Measurements from ENCODE around the gene TLR10. TPM values are rescaled to one million over a fixed set of nuclear protein-coding genes. Genes with fewer than 3 reads are reported as not detected.
"Not testable (repeated sequence)": the region's sequence is repeated elsewhere in the genome, so short reads cannot be mapped to it uniquely, and the experiment has no call there.

TLR10 gene
- total RNA-seq, 1 donor from 2014 or later: not detected

GRCh38 chr4:38769857-38770256 is 12.9 kb downstream of the TLR10 start:
- Histone ChIP-seq H3K36me3 (no peaks in the 10 kb centered on the region), H3K4me1 (no peaks in the 10 kb centered on the region), H3K9me3 (replicated peaks) (peaks cover 10% of the 10 kb centered on the region), H3K27me3 (ENCODE audit: low read depth) (no peaks in the 10 kb centered on the region), H3K4me3 (no peak overlapping the region), H3K27ac (replicated peaks) (peak overlapping the region; percentile 30)
- DNase-seq: no peak
- intact Hi-C loops (cut with micrococcal nuclease): no loop called here
- TF ChIP-seq CTCF (IDR thresholded peaks at IDR 0.05; ENCODE audit: borderline replicate concordance): no peak

DNA sequence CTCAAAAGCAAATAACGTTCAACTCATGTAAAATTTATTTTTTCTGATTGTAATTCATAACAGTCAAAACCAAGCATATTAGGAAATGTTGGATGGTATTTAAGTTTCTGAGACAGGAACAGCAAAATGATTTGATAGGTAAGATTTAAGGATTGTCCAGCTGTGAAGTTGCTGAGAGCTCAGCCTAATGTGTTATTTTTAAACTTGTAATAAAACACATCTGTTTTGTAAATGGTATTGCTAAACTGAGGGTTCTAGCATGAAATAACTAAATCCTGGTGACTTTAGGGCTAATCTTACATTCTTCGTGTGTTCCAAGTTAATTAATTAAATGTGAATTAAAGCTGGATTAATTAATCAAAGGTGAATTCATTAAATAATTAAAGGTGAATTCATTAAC is 13.3 kb downstream of the TLR10 start:
- H3K36me3 ChIP-seq: no peaks in the 10 kb centered on the region
- no peaks in the 10 kb centered on the region for H3K27me3 ChIP-seq (ENCODE audit: low read depth)
- TF ChIP-seq CTCF (IDR thresholded peaks at IDR 0.05; ENCODE audit: borderline replicate concordance): no peak
- no peak for DNase-seq
- intact Hi-C loops (cut with micrococcal nuclease): no loop called here
- H3K27ac ChIP-seq (replicated peaks): peak overlapping the region; percentile 30
- no peak overlapping the region for H3K4me3 ChIP-seq
- H3K9me3 ChIP-seq (replicated peaks): peaks cover 5% of the 10 kb centered on the region
- H3K4me1 ChIP-seq: no peaks in the 10 kb centered on the region

GRCh38 chr4:38768968-38769394 is 13.8 kb downstream of the TLR10 start:
- DNase-seq: no peak
- intact Hi-C loops (cut with micrococcal nuclease): no loop called here
- no peaks in the 10 kb centered on the region for H3K4me1 ChIP-seq
- no peaks in the 10 kb centered on the region for H3K36me3 ChIP-seq
- H3K9me3 ChIP-seq (replicated peaks): peaks cover under 1% of the 10 kb centered on the region
- no peaks in the 10 kb centered on the region for H3K27me3 ChIP-seq (ENCODE audit: low read depth)
- no peak for TF ChIP-seq CTCF (IDR thresholded peaks at IDR 0.05; ENCODE audit: borderline replicate concordance)
- H3K27ac ChIP-seq (replicated peaks): peak overlapping the region; percentile 30
- H3K4me3 ChIP-seq: no peak overlapping the region

- DNase-seq; H3K4me3 ChIP-seq; intact Hi-C loops (cut with micrococcal nuclease); H3K9me3 ChIP-seq (replicated peaks); H3K4me1 ChIP-seq; H3K36me3 ChIP-seq; H3K27ac ChIP-seq (replicated peaks); H3K27me3 ChIP-seq (ENCODE audit: low read depth): not testable (repeated sequence)
Measured at GRCh38 chr4:38766940-38767339, 15.8 kb downstream of the TLR10 start.

DNA sequence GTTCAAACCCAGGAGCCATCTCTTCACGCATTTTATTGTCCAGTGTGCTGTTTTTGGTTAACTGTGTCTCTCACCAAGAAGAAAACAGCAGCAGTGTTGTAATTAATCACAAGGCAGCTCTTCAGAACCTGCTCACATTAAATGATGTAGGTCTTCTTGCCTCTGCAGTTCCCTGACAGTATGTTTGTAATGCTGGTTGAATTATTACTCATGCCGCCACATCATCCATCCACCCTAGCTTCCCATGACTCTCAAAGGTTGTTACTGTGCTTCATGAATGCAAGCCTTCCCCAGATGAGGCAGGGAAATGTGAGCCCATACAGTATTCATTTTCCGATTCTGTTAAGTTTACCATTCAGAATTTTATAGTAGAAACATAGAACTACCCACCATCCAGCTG is 17.4 kb downstream of the TLR10 start:
- no peaks in the 10 kb centered on the region for H3K4me1 ChIP-seq
- no peaks in the 10 kb centered on the region for H3K27me3 ChIP-seq (ENCODE audit: low read depth)
- no peak overlapping the region for H3K27ac ChIP-seq (replicated peaks)
- no peaks in the 10 kb centered on the region for H3K36me3 ChIP-seq
- intact Hi-C loops (cut with micrococcal nuclease): no loop called here
- no peak overlapping the region for H3K4me3 ChIP-seq
- DNase-seq: no peak
- no peak for TF ChIP-seq CTCF (IDR thresholded peaks at IDR 0.05; ENCODE audit: borderline replicate concordance)
- H3K9me3 ChIP-seq (replicated peaks): no peaks in the 10 kb centered on the region

GRCh38 chr4:38764277-38764676 is 18.5 kb downstream of the TLR10 start:
- peaks cover 5% of the 10 kb centered on the region for H3K4me1 ChIP-seq
- no peaks in the 10 kb centered on the region for H3K9me3 ChIP-seq (replicated peaks)
- intact Hi-C loops (cut with micrococcal nuclease): no loop called here
- H3K36me3 ChIP-seq: no peaks in the 10 kb centered on the region
- H3K27me3 ChIP-seq (ENCODE audit: low read depth): no peaks in the 10 kb centered on the region
- no peak for TF ChIP-seq CTCF (IDR thresholded peaks at IDR 0.05; ENCODE audit: borderline replicate concordance)
- no peak overlapping the region for H3K4me3 ChIP-seq
- DNase-seq: no peak
- H3K27ac ChIP-seq (replicated peaks): no peak overlapping the region
